Liver (tissue), 3 donors: ENCODE measurements around the gene CLCN1.

Experiments used
- ATF3 ChIP-seq: IDR thresholded peaks from 2 replicates; pipeline ENCODE4 v1.6.1; 2016; ENCODE audit warnings: antibody characterized with exemption
- CTCF ChIP-seq: fragments of 150-350 bp; IDR thresholded peaks from 2 replicates; pipeline ENCODE4 v1.5.1; 2017; ENCODE audit warnings: improper control_type of control experiment, low read depth, low read length; ENCODE audit not compliant: missing input control
- FOXA1 ChIP-seq: IDR thresholded peaks from 2 replicates; pipeline ENCODE4 v1.6.1; 2016; ENCODE audit warnings: antibody characterized with exemption
- GABPA ChIP-seq, 2 donors: IDR thresholded peaks in 1 of 2; conservative IDR thresholded peaks in 1 of 2; 2 replicates each; pipeline ENCODE4 v1.6.1; 2016; ENCODE audit warnings: antibody characterized with exemption in 2 of 2, mild to moderate bottlenecking in 1 of 2, moderate library complexity in 1 of 2
- JUND ChIP-seq, 2 donors: IDR thresholded peaks; 2 replicates each; pipeline ENCODE4 v1.6.1; 2016; ENCODE audit warnings: antibody characterized with exemption in 2 of 2
- RAD21 ChIP-seq, 2 donors: IDR thresholded peaks; 2 replicates each; pipeline ENCODE4 v1.6.1; 2016; ENCODE audit warnings: antibody characterized with exemption in 2 of 2, mild to moderate bottlenecking in 2 of 2
- RXRA ChIP-seq, 2 donors: IDR thresholded peaks; 2 replicates each; pipeline ENCODE4 v1.6.1; 2017 to 2018; ENCODE audit warnings: antibody characterized with exemption in 2 of 2, mild to moderate bottlenecking in 1 of 2
- SP1 ChIP-seq: IDR thresholded peaks from 2 replicates; pipeline ENCODE4 v1.6.1; 2018; ENCODE audit warnings: antibody characterized with exemption, mild to moderate bottlenecking
- TAF1 ChIP-seq: conservative IDR thresholded peaks from 2 replicates; pipeline ENCODE4 v1.6.1; 2016; ENCODE audit warnings: antibody characterized with exemption, mild to moderate bottlenecking
- TF ChIP-seq, protein P1 (sequence below): IDR thresholded peaks from 2 replicates; pipeline ENCODE4 v1.6.1; 2016; ENCODE audit warnings: antibody characterized with exemption
- donor health status: healthy.
- donor health status: healthy.

GRCh38 chr7:143314127-143314526 lies 1.8 kb upstream of the CLCN1 start:
- TF ChIP-seq FOXA1 (no peak), RAD21 (IDR thresholded peaks at IDR 0.05) (no peak), GABPA (IDR thresholded peaks at IDR 0.05 in 1 of 2, conservative IDR thresholded peaks at IDR 0.05 in 1 of 2) (no peak), CTCF (no peak), SP1 (no peak), TAF1 (no peak), JUND (IDR thresholded peaks at IDR 0.05) (no peak), RXRA (IDR thresholded peaks at IDR 0.05) (no peak), ATF3 (no peak)
- TF ChIP-seq, protein P1, sequence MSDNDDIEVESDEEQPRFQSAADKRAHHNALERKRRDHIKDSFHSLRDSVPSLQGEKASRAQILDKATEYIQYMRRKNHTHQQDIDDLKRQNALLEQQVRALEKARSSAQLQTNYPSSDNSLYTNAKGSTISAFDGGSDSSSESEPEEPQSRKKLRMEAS: no peak
